IMR-90 (cell line): ENCODE results near the gene ETF1. TPM values are rescaled to one million over a fixed set of nuclear protein-coding genes. Genes with fewer than 3 reads are reported as not detected.
A peak's percentile ranks its signal among the peaks of the same experiment; 100 is the strongest.

Source experiments
- ATAC-seq: fragments of 200-7000 bp; cut with Tn5 transposase; 2 replicates; pipeline ENCODE4 v1.9.1; 2020; ENCODE audit warnings: low read depth, mild to moderate bottlenecking, moderate library complexity
- BruUV-seq: library from RNA; stranded (reverse); fragments of 400-500 nt; replicated peaks from 2 replicates; lab custom pipeline; 2021; lab: Mats Ljungman, UMichigan
- CTCF ChIA-PET: fragments of 300-600 bp; formaldehyde crosslinking; extraction: SDS; loops from one replicate; lab custom pipeline; 2021; ENCODE audit warnings: antibody characterized with exemption; lab: Yijun Ruan, JAX
- POLR2A ChIA-PET: fragments of 300-600 bp; sonication (Branson Sonifier 250); formaldehyde crosslinking; loops from one replicate; lab custom pipeline; 2022; ENCODE audit warnings: antibody characterized with exemption; ENCODE audit not compliant: unreplicated experiment; lab: Charles Lee
- DNase-seq: peaks from one replicate; pipeline ENCODE4 v3.0.0; 2013
- H2AFZ ChIP-seq: replicated peaks from 2 replicates; pipeline ENCODE3; 2013; ENCODE audit warnings: low read length, mild to moderate bottlenecking; ENCODE audit not compliant: poor library complexity
- H2AK5ac ChIP-seq: 2 replicates; pipeline ENCODE4 v1.6.1; 2013; ENCODE audit warnings: low read depth, low read length, inconsistent platforms
- H2AK9ac ChIP-seq: replicated peaks from 2 replicates; pipeline ENCODE3; 2013; ENCODE audit warnings: mild to moderate bottlenecking, low read depth, low read length, moderate library complexity; ENCODE audit not compliant: poor library complexity
- H2BK120ac ChIP-seq: 2 replicates; pipeline ENCODE4 v1.6.1; 2013; ENCODE audit warnings: low read depth, low read length, inconsistent platforms
- H2BK15ac ChIP-seq: 3 replicates; pipeline ENCODE4 v1.6.1; 2013; ENCODE audit warnings: low read depth, low read length, inconsistent platforms
- H2BK20ac ChIP-seq: 2 replicates; pipeline ENCODE4 v1.6.1; 2013; ENCODE audit warnings: low read depth, mild to moderate bottlenecking, inconsistent platforms, low read length, moderate library complexity
- H2BK5ac ChIP-seq: 2 replicates; pipeline ENCODE4 v1.6.1; 2013; ENCODE audit warnings: mild to moderate bottlenecking, low read depth, low read length, inconsistent platforms; ENCODE audit not compliant: poor library complexity, severe bottlenecking
- H3K14ac ChIP-seq: replicated peaks from 2 replicates; pipeline ENCODE4 v1.6.1; 2013; ENCODE audit warnings: low read depth, low read length, inconsistent platforms
- H3K18ac ChIP-seq: 2 replicates; pipeline ENCODE4 v1.6.1; 2013; ENCODE audit warnings: low read depth, low read length, control low read depth
- H3K23ac ChIP-seq: 2 replicates; pipeline ENCODE4 v1.6.1; 2013; ENCODE audit warnings: low read depth, low read length, inconsistent platforms
- H3K27ac ChIP-seq: 2 replicates; pipeline ENCODE4 v1.5.1; 2013; ENCODE audit warnings: mild to moderate bottlenecking, control low read depth, low read length; ENCODE audit not compliant: insufficient read depth
- H3K27me3 ChIP-seq: 2 replicates; pipeline ENCODE4 v1.6.1; 2013; ENCODE audit warnings: low read length; ENCODE audit not compliant: control insufficient read depth, insufficient read depth
- H3K36me3 ChIP-seq: 2 replicates; pipeline ENCODE4 v1.6.1; 2013; ENCODE audit warnings: low read length, mixed read lengths; ENCODE audit not compliant: control insufficient read depth, insufficient read depth
- H3K4ac ChIP-seq: 2 replicates; pipeline ENCODE4 v1.6.1; 2013; ENCODE audit warnings: low read depth, low read length, inconsistent platforms
- H3K4me1 ChIP-seq: 2 replicates; pipeline ENCODE4 v1.6.1; 2013; ENCODE audit warnings: low read length, mixed read lengths; ENCODE audit not compliant: control insufficient read depth, insufficient read depth
- H3K4me2 ChIP-seq: 2 replicates; pipeline ENCODE4 v1.6.1; 2013; ENCODE audit warnings: low read depth, mild to moderate bottlenecking, control low read depth, low read length, moderate library complexity
- H3K4me3 ChIP-seq: 2 replicates; pipeline ENCODE4 v1.5.1; 2013; ENCODE audit warnings: low read depth, mild to moderate bottlenecking, control low read depth, low read length, moderate library complexity; ENCODE audit not compliant: insufficient read depth
- H3K56ac ChIP-seq: 2 replicates; pipeline ENCODE4 v1.6.1; 2013; ENCODE audit warnings: low read length, inconsistent platforms; ENCODE audit not compliant: insufficient read depth; ENCODE audit errors: extremely low read depth
- H3K79me1 ChIP-seq, 2 experiments: 2 replicates each; pipeline ENCODE4 v1.6.1; 2013; ENCODE audit warnings: low read length in 2 of 2, inconsistent platforms in 1 of 2, low read depth in 1 of 2
- H3K9ac ChIP-seq: 2 replicates; pipeline ENCODE4 v1.6.1; 2013; ENCODE audit warnings: low read depth, low read length, control low read depth
- H3K9me1 ChIP-seq: 2 replicates; pipeline ENCODE4 v1.6.1; 2013; ENCODE audit warnings: low read length, inconsistent platforms; ENCODE audit not compliant: insufficient read depth
- H3K9me3 ChIP-seq: 2 replicates; pipeline ENCODE4 v1.6.1; 2013; ENCODE audit warnings: low read length; ENCODE audit not compliant: control insufficient read depth, insufficient read depth
- H4K20me1 ChIP-seq: 2 replicates; pipeline ENCODE4 v1.6.1; 2013; ENCODE audit warnings: low read length, inconsistent platforms; ENCODE audit not compliant: insufficient read depth
- H4K5ac ChIP-seq: 2 replicates; pipeline ENCODE4 v1.6.1; 2013; ENCODE audit warnings: mild to moderate bottlenecking, low read depth, low read length, control low read depth
- H4K8ac ChIP-seq, 2 experiments: 2 replicates each; pipeline ENCODE4 v1.6.1; 2013; ENCODE audit warnings: low read depth in 2 of 2, low read length in 2 of 2, control low read depth in 1 of 2, inconsistent platforms in 1 of 2
- H4K91ac ChIP-seq: 2 replicates; pipeline ENCODE4 v1.6.1; 2013; ENCODE audit warnings: low read depth, low read length, inconsistent platforms; ENCODE audit not compliant: insufficient read depth
- MXI1 ChIP-seq: IDR thresholded peaks from 2 replicates; pipeline ENCODE4 v1.6.1; 2012; ENCODE audit warnings: low read depth, mild to moderate bottlenecking, low read length, moderate library complexity, borderline replicate concordance
- NFE2L2 ChIP-seq: fragments of 150-350 bp; IDR thresholded peaks from 2 replicates; pipeline ENCODE4 v1.6.1; 2016; ENCODE audit warnings: low read depth, mild to moderate bottlenecking, low read length
- SMC3 ChIP-seq: fragments of 150-350 bp; IDR thresholded peaks from 2 replicates; pipeline ENCODE4 v1.6.1; 2016; ENCODE audit warnings: low read depth, mild to moderate bottlenecking, antibody characterized with exemption, low read length, moderate library complexity
- WGBS, 2 experiments: methylation state at CpG; one replicate each; pipeline versions ENCODE4 v1.1.5 to v1.1.7; 2013; ENCODE audit warnings: missing lambda C conversion rate in 2 of 2; ENCODE audit not compliant: insufficient read length in 1 of 2; ENCODE audit errors: extremely low coverage in 2 of 2; 5-methylcytosine and 5-hydroxymethylcytosine counted together
- dilution Hi-C: fragments of 300-500 bp; cut with HindIII; formaldehyde crosslinking; loops from one replicate; pipeline ENCODE4 v1.14.3; 2018; ENCODE audit warnings: low sequenced_read_pairs; ENCODE audit not compliant: unreplicated experiment
- in situ Hi-C: fragments of 300-500 bp; cut with MboI; formaldehyde crosslinking; loops from 3 replicates; pipeline ENCODE4 v1.14.3; 2019; ENCODE audit warnings: low sequenced_read_pairs, inconsistent platforms, mixed read lengths
- intact Hi-C: fragments of 100-400 bp; cut with micrococcal nuclease; formaldehyde crosslinking; loops from 2 replicates; pipeline ENCODE4 v1.10.0; 2022
- polyA plus RNA-seq, 3 experiments: library from polyadenylated mRNA; depleted of rRNA; stranded (reverse); fragments of >200 nt; gene quantifications; 2 replicates each; pipeline ENCODE4 v1.2.3, GENCODE V29; 2012; ENCODE audit warnings: low replicate concordance in 1 of 3
- total RNA-seq: library from RNA; depleted of rRNA; stranded (reverse); fragments of >200 nt; gene quantifications from 2 replicates; pipeline ENCODE4 v1.2.3, GENCODE V29; 2012
- TF ChIP-seq, protein P1 (sequence below): fragments of 150-350 bp; IDR thresholded peaks from 2 replicates; pipeline ENCODE4 v1.6.1; 2017; ENCODE audit warnings: mild to moderate bottlenecking, antibody characterized with exemption, low read length, low read depth

The ETF1 gene
- total and polyA plus RNA-seq, 2 of the 4 experiments (the other 2 are of a cell fraction) = 53.2 to 126 TPM

DNA sequence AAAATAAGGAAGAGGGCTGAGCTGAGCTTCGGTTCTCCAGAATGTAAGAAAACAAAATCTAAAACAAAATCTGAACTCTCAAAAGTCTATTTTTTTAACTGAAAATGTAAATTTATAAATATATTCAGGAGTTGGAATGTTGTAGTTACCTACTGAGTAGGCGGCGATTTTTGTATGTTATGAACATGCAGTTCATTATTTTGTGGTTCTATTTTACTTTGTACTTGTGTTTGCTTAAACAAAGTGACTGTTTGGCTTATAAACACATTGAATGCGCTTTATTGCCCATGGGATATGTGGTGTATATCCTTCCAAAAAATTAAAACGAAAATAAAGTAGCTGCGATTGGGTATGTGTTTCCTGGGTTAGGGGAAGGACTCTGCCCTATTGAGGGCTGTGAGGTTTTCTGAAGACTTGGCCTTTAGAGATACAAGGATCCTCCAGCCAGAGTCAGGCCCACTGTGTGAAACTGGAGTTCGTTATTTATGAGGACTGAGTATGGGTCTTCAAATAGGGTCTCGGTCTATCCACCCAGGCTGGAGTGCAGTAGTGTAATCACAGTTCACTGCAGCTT is 74.0 kb downstream of the ETF1 start:
- no peak overlapping the region for H2AK5ac ChIP-seq
- ChIA-PET POLR2A (no interaction called here), CTCF (no interaction called here)
- in situ Hi-C loops = no loop called here
- no peak overlapping the region for H3K4me3 ChIP-seq
- DNase-seq (peak; percentile 82), ATAC-seq (no peak)
- H3K79me1 ChIP-seq = peaks cover 9 to 35% of the 10 kb centered on the region in 2 experiments
- H3K4me1 ChIP-seq = peaks cover 10% of the 10 kb centered on the region; the same call in 1 of the 2 replicates
- no peak overlapping the region for H3K56ac ChIP-seq
- H3K9me1 ChIP-seq = peaks cover 20% of the 10 kb centered on the region
- no peak overlapping the region for H3K14ac ChIP-seq
- peak overlapping the region; percentile 33 for H2AFZ ChIP-seq
- no peaks in the 10 kb centered on the region for H3K9me3 ChIP-seq
- peaks cover 18% of the 10 kb centered on the region for H3K36me3 ChIP-seq
- dilution Hi-C loops = no loop called here
- no peak overlapping the region for H4K91ac ChIP-seq
- no peak overlapping the region for H3K27ac ChIP-seq
- H3K4me2 ChIP-seq = no peak overlapping the region
- H3K27me3 ChIP-seq = no peaks in the 10 kb centered on the region
- intact Hi-C loops = no loop called here
- H4K5ac ChIP-seq = no peak overlapping the region
- H4K20me1 ChIP-seq = peaks cover 56% of the 10 kb centered on the region
- no TSS peak for BruUV-seq
- H2BK120ac ChIP-seq = no peak overlapping the region
- H3K23ac ChIP-seq = no peak overlapping the region
- H3K18ac ChIP-seq = no peak overlapping the region
- WGBS, 2 experiments = 100% methylated on average over 1 of the region's 8 CpGs; no CpG with 5 or more reads in 1 of the 2 experiments
- no peak overlapping the region for H3K4ac ChIP-seq
- H2BK5ac ChIP-seq = no peak overlapping the region
- H2AK9ac ChIP-seq = no peak overlapping the region
- TF ChIP-seq, protein P1, sequence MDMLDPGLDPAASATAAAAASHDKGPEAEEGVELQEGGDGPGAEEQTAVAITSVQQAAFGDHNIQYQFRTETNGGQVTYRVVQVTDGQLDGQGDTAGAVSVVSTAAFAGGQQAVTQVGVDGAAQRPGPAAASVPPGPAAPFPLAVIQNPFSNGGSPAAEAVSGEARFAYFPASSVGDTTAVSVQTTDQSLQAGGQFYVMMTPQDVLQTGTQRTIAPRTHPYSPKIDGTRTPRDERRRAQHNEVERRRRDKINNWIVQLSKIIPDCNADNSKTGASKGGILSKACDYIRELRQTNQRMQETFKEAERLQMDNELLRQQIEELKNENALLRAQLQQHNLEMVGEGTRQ = peak; percentile 49
- TF ChIP-seq NFE2L2 (peak; percentile 20; the same call in 1 of the 2 replicates), SMC3 (no peak), MXI1 (no peak)
- H2BK15ac ChIP-seq = no peak overlapping the region
- no peak overlapping the region for H3K9ac ChIP-seq
- H2BK20ac ChIP-seq = no peak overlapping the region
- no peak overlapping the region for H4K8ac ChIP-seq
